IMR-90 (cell line): ENCODE results near the gene TRIM71. TPM values are rescaled to one million over a fixed set of nuclear protein-coding genes. Genes with fewer than 3 reads are reported as not detected.

Source experiments
- ATAC-seq: fragments of 200-7000 bp; cut with Tn5 transposase; 2 replicates; pipeline ENCODE4 v1.9.1; 2020; ENCODE audit warnings: low read depth, mild to moderate bottlenecking, moderate library complexity
- BruUV-seq: library from RNA; stranded (reverse); fragments of 400-500 nt; replicated peaks from 2 replicates; lab custom pipeline; 2021; lab: Mats Ljungman, UMichigan
- CTCF ChIA-PET: fragments of 300-600 bp; formaldehyde crosslinking; extraction: SDS; loops from one replicate; lab custom pipeline; 2021; ENCODE audit warnings: antibody characterized with exemption; lab: Yijun Ruan, JAX
- POLR2A ChIA-PET: fragments of 300-600 bp; sonication (Branson Sonifier 250); formaldehyde crosslinking; loops from one replicate; lab custom pipeline; 2022; ENCODE audit warnings: antibody characterized with exemption; ENCODE audit not compliant: unreplicated experiment; lab: Charles Lee
- DNase-seq: peaks from one replicate; pipeline ENCODE4 v3.0.0; 2013
- H2AFZ ChIP-seq: replicated peaks from 2 replicates; pipeline ENCODE3; 2013; ENCODE audit warnings: low read length, mild to moderate bottlenecking; ENCODE audit not compliant: poor library complexity
- H2AK5ac ChIP-seq: 2 replicates; pipeline ENCODE4 v1.6.1; 2013; ENCODE audit warnings: low read depth, low read length, inconsistent platforms
- H2AK9ac ChIP-seq: replicated peaks from 2 replicates; pipeline ENCODE3; 2013; ENCODE audit warnings: mild to moderate bottlenecking, low read depth, low read length, moderate library complexity; ENCODE audit not compliant: poor library complexity
- H2BK120ac ChIP-seq: 2 replicates; pipeline ENCODE4 v1.6.1; 2013; ENCODE audit warnings: low read depth, low read length, inconsistent platforms
- H2BK15ac ChIP-seq: 3 replicates; pipeline ENCODE4 v1.6.1; 2013; ENCODE audit warnings: low read depth, low read length, inconsistent platforms
- H2BK20ac ChIP-seq: 2 replicates; pipeline ENCODE4 v1.6.1; 2013; ENCODE audit warnings: low read depth, mild to moderate bottlenecking, inconsistent platforms, low read length, moderate library complexity
- H2BK5ac ChIP-seq: 2 replicates; pipeline ENCODE4 v1.6.1; 2013; ENCODE audit warnings: mild to moderate bottlenecking, low read depth, low read length, inconsistent platforms; ENCODE audit not compliant: poor library complexity, severe bottlenecking
- H3K14ac ChIP-seq: replicated peaks from 2 replicates; pipeline ENCODE4 v1.6.1; 2013; ENCODE audit warnings: low read depth, low read length, inconsistent platforms
- H3K18ac ChIP-seq: 2 replicates; pipeline ENCODE4 v1.6.1; 2013; ENCODE audit warnings: low read depth, low read length, control low read depth
- H3K23ac ChIP-seq: 2 replicates; pipeline ENCODE4 v1.6.1; 2013; ENCODE audit warnings: low read depth, low read length, inconsistent platforms
- H3K27ac ChIP-seq: 2 replicates; pipeline ENCODE4 v1.5.1; 2013; ENCODE audit warnings: mild to moderate bottlenecking, control low read depth, low read length; ENCODE audit not compliant: insufficient read depth
- H3K27me3 ChIP-seq: 2 replicates; pipeline ENCODE4 v1.6.1; 2013; ENCODE audit warnings: low read length; ENCODE audit not compliant: control insufficient read depth, insufficient read depth
- H3K36me3 ChIP-seq: 2 replicates; pipeline ENCODE4 v1.6.1; 2013; ENCODE audit warnings: low read length, mixed read lengths; ENCODE audit not compliant: control insufficient read depth, insufficient read depth
- H3K4ac ChIP-seq: 2 replicates; pipeline ENCODE4 v1.6.1; 2013; ENCODE audit warnings: low read depth, low read length, inconsistent platforms
- H3K4me1 ChIP-seq: 2 replicates; pipeline ENCODE4 v1.6.1; 2013; ENCODE audit warnings: low read length, mixed read lengths; ENCODE audit not compliant: control insufficient read depth, insufficient read depth
- H3K4me2 ChIP-seq: 2 replicates; pipeline ENCODE4 v1.6.1; 2013; ENCODE audit warnings: low read depth, mild to moderate bottlenecking, control low read depth, low read length, moderate library complexity
- H3K4me3 ChIP-seq: 2 replicates; pipeline ENCODE4 v1.5.1; 2013; ENCODE audit warnings: low read depth, mild to moderate bottlenecking, control low read depth, low read length, moderate library complexity; ENCODE audit not compliant: insufficient read depth
- H3K56ac ChIP-seq: 2 replicates; pipeline ENCODE4 v1.6.1; 2013; ENCODE audit warnings: low read length, inconsistent platforms; ENCODE audit not compliant: insufficient read depth; ENCODE audit errors: extremely low read depth
- H3K79me1 ChIP-seq, 2 experiments: 2 replicates each; pipeline ENCODE4 v1.6.1; 2013; ENCODE audit warnings: low read length in 2 of 2, inconsistent platforms in 1 of 2, low read depth in 1 of 2
- H3K9ac ChIP-seq: 2 replicates; pipeline ENCODE4 v1.6.1; 2013; ENCODE audit warnings: low read depth, low read length, control low read depth
- H3K9me1 ChIP-seq: 2 replicates; pipeline ENCODE4 v1.6.1; 2013; ENCODE audit warnings: low read length, inconsistent platforms; ENCODE audit not compliant: insufficient read depth
- H3K9me3 ChIP-seq: 2 replicates; pipeline ENCODE4 v1.6.1; 2013; ENCODE audit warnings: low read length; ENCODE audit not compliant: control insufficient read depth, insufficient read depth
- H4K20me1 ChIP-seq: 2 replicates; pipeline ENCODE4 v1.6.1; 2013; ENCODE audit warnings: low read length, inconsistent platforms; ENCODE audit not compliant: insufficient read depth
- H4K5ac ChIP-seq: 2 replicates; pipeline ENCODE4 v1.6.1; 2013; ENCODE audit warnings: mild to moderate bottlenecking, low read depth, low read length, control low read depth
- H4K8ac ChIP-seq, 2 experiments: 2 replicates each; pipeline ENCODE4 v1.6.1; 2013; ENCODE audit warnings: low read depth in 2 of 2, low read length in 2 of 2, control low read depth in 1 of 2, inconsistent platforms in 1 of 2
- H4K91ac ChIP-seq: 2 replicates; pipeline ENCODE4 v1.6.1; 2013; ENCODE audit warnings: low read depth, low read length, inconsistent platforms; ENCODE audit not compliant: insufficient read depth
- CEBPB ChIP-seq: IDR thresholded peaks from 2 replicates; pipeline ENCODE4 v1.6.1; 2012; ENCODE audit warnings: low read depth, low read length, improper control_type of control experiment
- CHD1 ChIP-seq: IDR thresholded peaks from 2 replicates; pipeline ENCODE4 v1.6.1; 2012; ENCODE audit warnings: low read depth, low read length, improper control_type of control experiment
- FOS ChIP-seq: fragments of 150-350 bp; IDR thresholded peaks from 2 replicates; pipeline ENCODE4 v1.6.1; 2016; ENCODE audit warnings: low read depth, low read length
- MXI1 ChIP-seq: IDR thresholded peaks from 2 replicates; pipeline ENCODE4 v1.6.1; 2012; ENCODE audit warnings: low read depth, mild to moderate bottlenecking, low read length, moderate library complexity, borderline replicate concordance
- RAD21 ChIP-seq: IDR thresholded peaks from 2 replicates; pipeline ENCODE4 v1.6.1; 2012; ENCODE audit warnings: low read length, improper control_type of control experiment
- RCOR1 ChIP-seq: IDR thresholded peaks from 2 replicates; pipeline ENCODE4 v1.6.1; 2012; ENCODE audit warnings: mild to moderate bottlenecking, low read length, improper control_type of control experiment; ENCODE audit not compliant: insufficient replicate concordance
- SMC3 ChIP-seq: fragments of 150-350 bp; IDR thresholded peaks from 2 replicates; pipeline ENCODE4 v1.6.1; 2016; ENCODE audit warnings: low read depth, mild to moderate bottlenecking, antibody characterized with exemption, low read length, moderate library complexity
- WGBS, 2 experiments: methylation state at CpG; one replicate each; pipeline versions ENCODE4 v1.1.5 to v1.1.7; 2013; ENCODE audit warnings: missing lambda C conversion rate in 2 of 2; ENCODE audit not compliant: insufficient read length in 1 of 2; ENCODE audit errors: extremely low coverage in 2 of 2; 5-methylcytosine and 5-hydroxymethylcytosine counted together
- dilution Hi-C: fragments of 300-500 bp; cut with HindIII; formaldehyde crosslinking; loops from one replicate; pipeline ENCODE4 v1.14.3; 2018; ENCODE audit warnings: low sequenced_read_pairs; ENCODE audit not compliant: unreplicated experiment
- in situ Hi-C: fragments of 300-500 bp; cut with MboI; formaldehyde crosslinking; loops from 3 replicates; pipeline ENCODE4 v1.14.3; 2019; ENCODE audit warnings: low sequenced_read_pairs, inconsistent platforms, mixed read lengths
- intact Hi-C: fragments of 100-400 bp; cut with micrococcal nuclease; formaldehyde crosslinking; loops from 2 replicates; pipeline ENCODE4 v1.10.0; 2022
- polyA plus RNA-seq, 3 experiments: library from polyadenylated mRNA; depleted of rRNA; stranded (reverse); fragments of >200 nt; gene quantifications; 2 replicates each; pipeline ENCODE4 v1.2.3, GENCODE V29; 2012; ENCODE audit warnings: low replicate concordance in 1 of 3
- total RNA-seq: library from RNA; depleted of rRNA; stranded (reverse); fragments of >200 nt; gene quantifications from 2 replicates; pipeline ENCODE4 v1.2.3, GENCODE V29; 2012
- TF ChIP-seq, protein P1 (sequence below): fragments of 150-350 bp; IDR thresholded peaks from 2 replicates; pipeline ENCODE4 v1.6.1; 2016; ENCODE audit warnings: low read depth, mild to moderate bottlenecking, low read length, moderate library complexity, borderline replicate concordance
- TF ChIP-seq, protein P2 (sequence below): conservative IDR thresholded peaks from 2 replicates; pipeline ENCODE4 v1.5.1; 2012; ENCODE audit warnings: mild to moderate bottlenecking, low read depth, low read length, improper control_type of control experiment

TRIM71 gene
- total and polyA plus RNA-seq, 2 of the 4 experiments (the other 2 are of a cell fraction), result not detected

- Histone ChIP-seq H3K23ac (no peak overlapping the region), H3K36me3 (no peaks in the 10 kb centered on the region), H2BK5ac (no peak overlapping the region), H3K18ac (no peak overlapping the region), H2BK20ac (no peak overlapping the region), H3K56ac (no peak overlapping the region), H2AFZ (no peak overlapping the region), H3K4ac (no peak overlapping the region), H3K4me1 (no peaks in the 10 kb centered on the region), H3K79me1 (0 out of 4 replicates have a peak, but pooled peaks cover 0 to 4% of the 10 kb centered on the region in 2 experiments), H3K4me3 (no peak overlapping the region), H3K27ac (no peak overlapping the region), H3K4me2 (no peak overlapping the region), H2BK15ac (no peak overlapping the region), H3K9me1 (peaks cover 3% of the 10 kb centered on the region), H2BK120ac (no peak overlapping the region), H4K91ac (no peak overlapping the region), H3K9me3 (no peaks in the 10 kb centered on the region), H4K5ac (no peak overlapping the region), H3K9ac (no peak overlapping the region), H3K27me3 (no peaks in the 10 kb centered on the region), H3K14ac (no peak overlapping the region), H4K20me1 (no peaks in the 10 kb centered on the region), H4K8ac (no peak overlapping the region), H2AK9ac (no peak overlapping the region), H2AK5ac (no peak overlapping the region)
- no CpG with 5 or more reads among the region's 3 CpGs for WGBS, 2 experiments
- no peak for ATAC-seq
- dilution Hi-C loops, result no loop called here
- DNase-seq, result peak; percentile 41
- CTCF ChIA-PET, result no interaction called here
- in situ Hi-C loops, result no loop called here
- BruUV-seq, result no TSS peak
- TF ChIP-seq MXI1, result no peak
- TF ChIP-seq CEBPB, result no peak
- TF ChIP-seq, protein P1, sequence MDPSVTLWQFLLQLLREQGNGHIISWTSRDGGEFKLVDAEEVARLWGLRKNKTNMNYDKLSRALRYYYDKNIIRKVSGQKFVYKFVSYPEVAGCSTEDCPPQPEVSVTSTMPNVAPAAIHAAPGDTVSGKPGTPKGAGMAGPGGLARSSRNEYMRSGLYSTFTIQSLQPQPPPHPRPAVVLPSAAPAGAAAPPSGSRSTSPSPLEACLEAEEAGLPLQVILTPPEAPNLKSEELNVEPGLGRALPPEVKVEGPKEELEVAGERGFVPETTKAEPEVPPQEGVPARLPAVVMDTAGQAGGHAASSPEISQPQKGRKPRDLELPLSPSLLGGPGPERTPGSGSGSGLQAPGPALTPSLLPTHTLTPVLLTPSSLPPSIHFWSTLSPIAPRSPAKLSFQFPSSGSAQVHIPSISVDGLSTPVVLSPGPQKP, result no peak
- no peak for TF ChIP-seq FOS
- no peak for TF ChIP-seq RCOR1
- TF ChIP-seq CHD1, result no peak
- TF ChIP-seq, protein P2, sequence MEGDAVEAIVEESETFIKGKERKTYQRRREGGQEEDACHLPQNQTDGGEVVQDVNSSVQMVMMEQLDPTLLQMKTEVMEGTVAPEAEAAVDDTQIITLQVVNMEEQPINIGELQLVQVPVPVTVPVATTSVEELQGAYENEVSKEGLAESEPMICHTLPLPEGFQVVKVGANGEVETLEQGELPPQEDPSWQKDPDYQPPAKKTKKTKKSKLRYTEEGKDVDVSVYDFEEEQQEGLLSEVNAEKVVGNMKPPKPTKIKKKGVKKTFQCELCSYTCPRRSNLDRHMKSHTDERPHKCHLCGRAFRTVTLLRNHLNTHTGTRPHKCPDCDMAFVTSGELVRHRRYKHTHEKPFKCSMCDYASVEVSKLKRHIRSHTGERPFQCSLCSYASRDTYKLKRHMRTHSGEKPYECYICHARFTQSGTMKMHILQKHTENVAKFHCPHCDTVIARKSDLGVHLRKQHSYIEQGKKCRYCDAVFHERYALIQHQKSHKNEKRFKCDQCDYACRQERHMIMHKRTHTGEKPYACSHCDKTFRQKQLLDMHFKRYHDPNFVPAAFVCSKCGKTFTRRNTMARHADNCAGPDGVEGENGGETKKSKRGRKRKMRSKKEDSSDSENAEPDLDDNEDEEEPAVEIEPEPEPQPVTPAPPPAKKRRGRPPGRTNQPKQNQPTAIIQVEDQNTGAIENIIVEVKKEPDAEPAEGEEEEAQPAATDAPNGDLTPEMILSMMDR, result no peak
- no peak for TF ChIP-seq RAD21
- TF ChIP-seq SMC3, result no peak
- POLR2A ChIA-PET, result no interaction called here
- intact Hi-C loops, result no loop called here
Measured at GRCh38 chr3:32945136-32945535, 127.3 kb downstream of the TRIM71 start.
